COLO668 (cell line): ENCODE measurements around the gene NDUFB4.

Experiments
- DNase-seq: peaks from one replicate; lab custom pipeline; 2025; ENCODE audit not compliant: unreplicated experiment; lab: John Stamatoyannopoulos, UW

Gene NDUFB4

DNA sequence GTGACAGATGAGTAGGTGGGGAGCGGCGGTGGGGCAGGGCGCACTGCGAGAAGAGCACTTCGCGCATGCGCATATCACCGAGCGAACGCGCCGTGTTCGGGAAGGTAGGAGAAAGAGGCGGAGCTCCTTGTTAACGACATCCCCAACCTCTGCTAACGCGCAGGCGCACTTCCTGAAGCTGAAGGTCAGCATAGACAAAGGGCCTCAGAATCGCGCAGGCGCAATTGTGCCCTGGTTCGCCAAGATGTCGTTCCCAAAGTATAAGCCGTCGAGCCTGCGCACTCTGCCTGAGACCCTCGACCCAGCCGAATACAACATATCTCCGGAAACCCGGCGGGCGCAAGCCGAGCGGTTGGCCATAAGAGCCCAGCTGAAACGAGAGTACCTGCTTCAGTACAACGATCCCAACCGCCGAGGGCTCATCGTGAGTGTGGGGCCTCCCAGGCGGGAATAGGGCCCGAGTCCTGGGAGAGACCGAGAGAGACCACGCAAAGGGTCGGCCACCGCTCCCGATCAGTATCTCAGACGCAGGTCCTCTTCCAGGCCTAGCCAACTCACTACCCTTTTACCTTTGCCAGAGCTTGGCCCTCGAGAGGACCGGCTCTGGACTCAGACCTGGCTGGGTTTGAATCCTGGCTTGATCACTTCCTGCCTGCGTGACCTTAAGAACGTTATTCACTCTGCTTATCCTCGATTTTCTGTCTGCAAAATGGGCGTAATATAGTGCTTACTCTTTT, at the start of gene NDUFB4:
NDUFB4 (plus strand) TSS at position 221 of the 737 bp plus-strand sequence; CDS start at position 245, 24 bp downstream.
- DNase-seq = peak; percentile 96

DNA sequence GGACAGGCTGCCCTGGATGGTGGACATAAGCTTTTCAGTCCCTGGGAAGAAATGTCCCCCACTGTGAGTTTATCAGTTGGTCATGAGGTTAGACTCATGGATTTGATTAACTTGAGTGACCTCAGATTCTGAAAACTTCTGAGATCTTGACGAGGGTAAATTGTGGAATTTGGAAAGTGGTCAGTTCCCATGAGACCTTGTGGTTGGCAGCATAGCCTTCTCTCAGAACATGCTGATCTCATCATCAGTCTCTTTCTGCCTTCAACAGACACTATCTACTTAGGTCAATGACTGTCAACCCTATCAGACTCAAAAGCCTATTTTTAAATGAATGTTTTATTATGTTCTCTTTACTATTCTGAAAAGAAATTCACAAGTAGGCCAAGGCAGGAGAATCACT, 45.6 kb upstream of the NDUFB4 start:
- no peak for DNase-seq

DNA sequence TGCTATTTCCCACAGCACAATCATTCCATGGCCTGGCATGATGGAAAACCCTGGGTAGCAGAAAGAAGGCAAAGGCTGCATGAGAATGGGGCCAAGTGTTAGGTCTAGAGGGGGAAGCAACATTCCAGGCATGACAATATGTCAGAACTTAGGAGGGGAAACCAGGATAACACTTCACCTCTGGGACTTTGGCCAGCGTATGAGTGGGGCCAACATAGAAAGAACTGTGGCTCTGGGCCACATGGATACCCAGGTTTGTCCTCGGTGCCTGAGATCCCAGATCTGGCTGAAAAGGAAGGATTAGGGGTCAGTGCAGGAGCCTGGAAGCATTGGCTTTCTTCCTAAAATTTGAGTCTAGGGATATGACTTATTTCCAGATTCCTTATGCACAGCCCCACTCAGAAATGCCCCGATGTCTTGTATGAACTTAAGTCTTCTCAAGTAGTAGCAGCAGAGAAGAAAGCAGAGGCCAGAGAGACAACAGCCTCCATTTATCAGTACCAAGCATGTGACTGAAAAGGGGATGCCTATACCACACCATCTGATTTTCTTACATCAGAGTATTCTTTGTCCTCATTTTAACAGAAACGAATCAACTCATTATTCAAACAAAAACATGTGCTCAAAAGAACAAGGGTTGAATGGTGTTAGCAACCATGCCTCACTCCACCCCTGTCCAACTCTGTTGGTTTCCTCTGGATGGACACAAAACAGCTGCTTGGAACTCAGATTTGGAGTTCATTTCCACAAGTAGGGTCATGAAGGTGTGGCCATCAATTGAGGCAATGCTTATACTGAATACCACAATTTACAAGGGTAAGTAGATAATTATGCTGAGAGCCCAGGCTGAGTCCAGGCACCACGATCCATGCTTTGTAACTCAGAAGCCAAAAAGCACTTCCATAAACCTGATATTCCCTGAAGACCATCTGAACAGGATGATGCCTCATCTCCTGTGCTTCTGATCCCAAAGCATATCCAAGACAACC, 43.7 kb upstream of the NDUFB4 start:
- DNase-seq = no peak

DNA sequence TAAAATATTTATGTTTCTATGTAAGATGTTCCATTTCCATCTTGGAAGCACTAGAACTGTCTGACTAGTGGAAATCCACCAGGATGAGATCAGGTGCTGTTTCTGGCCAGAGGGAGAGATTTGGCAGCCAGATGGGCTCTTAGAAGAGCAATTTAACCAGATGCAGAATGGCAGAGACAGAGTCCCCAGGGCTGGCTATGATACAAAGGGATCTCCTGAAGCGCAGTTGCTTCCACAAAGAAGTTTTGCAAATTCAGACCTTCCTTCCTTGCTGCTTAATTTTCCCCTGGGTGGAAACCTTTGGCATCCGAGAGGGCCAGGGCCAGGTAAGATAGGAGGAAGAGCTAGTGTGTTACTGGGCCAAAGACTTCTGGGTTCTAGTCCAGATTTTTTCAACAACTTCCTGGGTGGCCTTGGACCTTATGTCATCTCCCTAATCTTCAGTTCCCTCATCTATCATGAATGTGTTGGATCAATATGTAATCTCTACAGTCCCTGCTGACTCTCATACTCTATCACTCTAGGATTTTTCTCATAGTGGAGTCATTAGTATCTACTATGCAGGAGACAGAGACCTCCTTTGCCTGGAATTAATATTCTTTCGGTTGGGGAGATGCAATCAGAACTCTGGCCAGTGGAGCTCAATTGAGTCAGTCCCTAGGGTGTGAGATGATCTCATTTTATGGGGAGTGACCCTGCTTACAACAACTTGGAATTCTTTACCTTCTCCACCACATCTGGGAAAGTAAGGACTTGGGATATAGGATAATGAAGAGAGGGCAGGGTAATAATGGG, 41.1 kb upstream of the NDUFB4 start:
- no peak for DNase-seq

DNA sequence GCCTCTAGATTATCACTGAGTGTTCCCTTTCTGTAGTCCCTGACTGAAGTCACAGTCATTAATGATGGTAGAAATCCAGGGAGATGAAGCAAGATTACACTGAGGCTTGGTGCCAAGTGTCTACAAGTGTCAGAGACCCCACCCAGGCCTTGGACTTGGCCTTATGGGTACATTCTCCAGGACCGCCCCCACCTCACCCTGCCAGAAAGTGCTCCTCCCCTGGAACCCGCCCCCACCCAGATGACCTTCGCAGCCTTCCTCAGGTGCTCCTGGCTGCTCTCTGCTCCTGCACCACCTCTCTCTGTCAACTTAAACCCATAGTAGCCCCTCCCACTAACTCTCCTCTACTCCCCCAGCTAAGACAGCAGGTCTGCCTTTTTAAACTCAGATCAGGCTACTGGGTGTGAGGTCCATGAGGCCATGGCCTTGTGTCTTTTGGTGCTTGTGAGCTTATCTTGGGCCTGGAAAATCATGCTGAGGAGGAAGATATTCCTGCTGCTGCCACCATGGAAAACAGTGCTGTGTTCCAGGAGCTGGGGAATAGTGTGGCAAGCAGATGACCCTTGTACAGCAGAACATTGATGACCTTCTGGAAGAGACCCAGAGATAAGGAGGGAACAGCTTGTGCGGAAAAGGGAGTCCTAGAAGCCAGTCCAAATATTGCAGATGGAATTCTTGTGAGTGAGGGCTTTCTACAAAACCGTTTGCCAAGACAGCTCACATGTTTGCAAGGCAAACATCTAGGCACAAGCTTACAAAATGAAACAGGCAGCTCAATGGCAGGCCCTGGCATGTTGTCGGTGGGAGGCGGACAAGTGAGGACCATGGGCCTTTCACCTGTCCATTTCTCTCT, 40.3 kb upstream of the NDUFB4 start:
- no peak for DNase-seq

DNA sequence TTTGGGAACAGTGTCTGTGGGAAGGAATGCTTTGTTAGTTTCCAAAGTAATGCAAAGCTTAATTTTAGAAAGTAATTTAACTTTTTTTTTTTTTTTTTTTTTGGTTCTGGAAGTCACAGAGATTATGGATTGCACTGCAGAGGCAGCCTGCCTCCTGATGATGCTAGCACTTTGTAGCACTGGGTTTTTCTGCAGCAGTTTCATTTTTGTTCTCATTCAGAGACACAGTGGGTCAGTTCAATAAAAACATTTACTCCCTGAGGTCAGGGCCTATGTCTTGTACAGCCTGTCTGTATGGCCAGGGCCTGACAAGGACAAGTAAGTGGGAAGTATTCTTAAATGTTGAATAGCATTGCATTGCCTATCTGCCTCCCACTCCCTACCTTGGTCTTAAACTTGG, 39.0 kb upstream of the NDUFB4 start:
- DNase-seq = no peak

DNA sequence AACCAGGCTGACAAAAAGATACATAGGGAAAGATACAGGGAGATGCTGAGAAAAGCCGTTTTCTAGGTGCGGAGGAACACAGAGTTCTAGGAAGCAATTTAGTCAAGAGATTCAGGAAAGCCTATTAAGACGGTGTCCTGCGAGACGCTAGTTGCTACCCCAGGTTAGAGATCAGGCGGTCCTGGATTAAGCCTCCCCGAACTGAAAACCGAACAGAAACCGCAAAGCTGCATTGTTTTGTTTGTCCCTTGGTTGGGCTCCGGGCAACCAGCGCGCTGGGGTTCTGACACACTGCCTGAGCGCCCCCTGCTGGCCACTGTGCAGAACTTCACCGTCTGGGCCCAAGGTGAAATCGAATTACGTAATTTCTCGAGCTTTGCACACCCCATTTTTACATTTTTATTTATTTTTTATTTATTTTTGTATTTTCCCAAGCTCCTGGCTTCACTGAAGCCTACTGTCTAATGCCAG, 37.3 kb upstream of the NDUFB4 start:
- peak; percentile 81 for DNase-seq

DNA sequence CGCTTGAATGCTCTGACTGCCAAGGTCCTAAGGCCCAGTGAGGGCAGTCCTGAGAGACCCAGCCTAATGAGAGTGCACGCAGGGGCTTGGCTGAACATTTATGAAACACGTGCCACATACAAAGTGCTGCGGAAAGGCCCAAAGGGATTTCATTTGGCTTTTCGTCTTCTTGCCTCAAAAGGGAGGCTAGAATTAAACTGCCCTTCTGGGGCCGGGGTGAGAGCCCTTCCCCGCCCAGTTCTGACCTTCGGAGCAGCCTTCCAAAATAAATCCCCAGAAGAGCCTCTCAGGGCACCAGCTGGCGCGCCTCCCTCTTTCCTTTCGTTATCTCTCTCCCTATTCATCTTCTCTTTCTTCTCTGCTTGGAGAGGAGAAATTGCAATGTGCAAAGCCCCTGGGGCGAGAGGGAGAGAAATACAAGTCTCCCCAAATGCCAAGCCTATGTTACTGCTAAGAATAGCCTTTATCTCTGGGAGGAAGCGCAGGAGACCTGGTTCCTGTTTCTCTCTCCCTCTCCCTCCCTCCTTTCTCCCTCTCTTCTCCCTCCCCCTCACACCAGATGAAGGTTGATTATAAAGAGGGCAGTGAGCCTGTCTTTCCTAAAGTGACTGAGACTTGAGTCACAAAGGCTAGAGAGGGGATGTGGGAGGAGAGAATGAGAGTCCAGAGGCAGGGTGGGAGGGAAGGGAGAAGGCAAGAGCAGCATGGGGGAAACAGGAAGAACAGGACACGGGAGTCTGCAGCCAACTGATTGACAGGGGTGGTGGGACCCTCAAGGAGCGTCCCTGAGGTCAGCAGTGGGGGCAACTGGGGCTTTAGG, 36.7 kb upstream of the NDUFB4 start:
- DNase-seq = peak; percentile 26

DNA sequence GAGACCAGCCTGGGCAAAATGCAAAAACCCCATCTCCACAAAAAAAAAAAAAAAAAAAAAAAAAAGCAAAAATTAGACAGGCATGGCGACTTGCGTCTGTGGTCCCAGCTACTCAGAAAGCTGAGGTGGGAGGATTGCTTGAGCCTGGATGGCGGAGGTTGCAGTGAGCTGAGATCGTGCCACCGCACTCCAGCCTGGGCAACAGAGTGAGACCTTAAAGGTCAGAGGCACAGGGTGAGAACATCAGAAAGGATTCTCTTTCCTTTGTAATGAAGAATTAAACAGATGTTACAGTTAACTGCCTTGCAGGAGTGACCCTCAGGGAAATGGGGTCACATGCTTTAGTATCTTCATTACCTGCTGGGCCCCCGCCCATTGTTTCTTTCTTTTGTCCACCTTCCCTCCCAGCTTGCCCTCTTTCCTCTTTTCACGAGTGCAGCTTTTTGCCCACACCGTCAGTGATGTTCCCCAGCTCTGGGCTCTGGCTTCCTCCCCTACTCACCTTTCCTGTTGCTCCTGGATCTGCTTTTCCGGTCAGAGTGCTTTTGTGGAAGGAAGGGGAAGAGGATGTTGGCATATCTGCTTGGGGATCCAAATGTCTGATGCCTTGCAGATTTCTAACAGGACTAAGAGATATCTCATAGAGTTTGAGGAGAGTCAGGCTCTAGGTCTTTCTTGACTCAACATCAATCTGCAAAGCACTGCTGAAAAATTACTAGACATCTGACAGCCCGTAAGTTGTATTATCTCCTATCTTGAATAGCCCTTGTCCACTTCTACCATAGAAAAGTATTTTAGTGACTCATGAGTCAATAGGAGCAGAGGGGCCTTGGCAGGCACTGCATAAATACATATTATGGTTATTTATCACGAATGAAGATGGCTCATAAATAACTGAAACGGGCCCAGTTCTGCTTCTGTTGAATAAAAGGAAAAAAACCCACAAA, 35.6 kb upstream of the NDUFB4 start:
- no peak for DNase-seq

DNA sequence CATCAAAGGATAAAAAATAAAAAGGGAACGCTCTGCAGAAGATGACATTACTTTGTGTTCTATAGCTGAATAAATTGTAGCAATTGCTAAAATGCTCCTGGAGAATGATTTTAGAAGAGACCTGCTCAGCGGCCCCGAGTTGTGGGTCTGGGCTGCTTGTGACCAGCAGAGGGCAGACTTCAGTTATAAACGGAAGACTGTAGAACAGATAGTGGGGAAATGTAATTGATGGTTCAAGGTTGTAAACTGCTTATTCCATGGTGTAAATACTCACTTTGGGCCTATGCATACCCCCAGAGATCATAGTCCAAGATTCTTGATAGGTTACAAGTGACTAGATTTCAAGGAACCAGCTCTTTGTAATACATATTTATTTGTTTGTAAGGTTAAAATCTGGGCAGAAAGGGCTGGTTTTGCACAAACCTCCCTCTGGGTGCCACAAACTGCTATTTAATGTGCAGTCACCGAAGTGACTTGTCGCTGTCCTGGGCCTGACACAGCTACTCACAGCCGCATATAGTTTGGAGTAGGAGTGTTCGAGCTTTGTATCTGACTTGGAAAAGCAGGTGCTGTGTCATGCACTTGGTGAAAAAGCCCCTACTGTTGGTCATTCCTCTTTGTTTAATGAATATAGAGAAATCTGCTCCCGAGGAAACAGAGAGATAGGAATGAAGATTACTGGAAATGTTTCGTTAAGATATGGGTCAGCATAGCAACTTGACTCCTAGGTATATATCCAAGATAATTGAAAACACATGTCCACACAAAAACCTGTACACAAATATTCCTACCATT, 34.7 kb upstream of the NDUFB4 start:
- DNase-seq = peak; percentile 52

DNA sequence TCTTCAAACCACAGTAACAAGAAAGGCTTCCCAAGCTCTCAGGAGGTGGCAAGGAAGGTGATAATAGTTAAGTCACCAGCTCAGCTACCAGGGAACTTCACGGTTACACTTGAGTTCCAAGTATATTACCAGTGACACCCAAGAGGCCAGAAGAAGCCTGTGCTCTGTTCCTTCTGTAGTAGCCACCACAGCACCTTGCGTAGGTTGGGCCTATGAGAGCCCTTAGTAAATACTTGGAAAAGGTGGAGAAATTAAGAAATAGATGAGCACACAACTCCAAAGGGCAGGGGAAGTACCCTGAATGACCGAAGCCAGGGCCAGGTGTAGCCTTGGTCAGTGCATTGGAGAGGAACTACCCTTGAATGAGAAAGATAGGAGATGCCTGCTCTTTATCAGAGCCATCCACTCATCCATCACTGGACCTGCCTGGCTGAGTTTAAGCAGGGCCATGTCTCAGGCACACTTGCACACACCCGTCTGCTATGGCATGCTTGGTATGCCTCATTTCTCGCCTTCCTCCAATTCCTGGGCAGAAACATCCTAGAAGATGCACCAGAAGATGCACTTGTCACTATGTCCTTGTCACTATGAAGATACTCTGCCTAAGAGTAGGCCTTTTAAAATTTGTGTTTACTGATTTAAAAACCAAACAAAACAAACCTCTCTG, 32.6 kb upstream of the NDUFB4 start:
- no peak for DNase-seq

DNA sequence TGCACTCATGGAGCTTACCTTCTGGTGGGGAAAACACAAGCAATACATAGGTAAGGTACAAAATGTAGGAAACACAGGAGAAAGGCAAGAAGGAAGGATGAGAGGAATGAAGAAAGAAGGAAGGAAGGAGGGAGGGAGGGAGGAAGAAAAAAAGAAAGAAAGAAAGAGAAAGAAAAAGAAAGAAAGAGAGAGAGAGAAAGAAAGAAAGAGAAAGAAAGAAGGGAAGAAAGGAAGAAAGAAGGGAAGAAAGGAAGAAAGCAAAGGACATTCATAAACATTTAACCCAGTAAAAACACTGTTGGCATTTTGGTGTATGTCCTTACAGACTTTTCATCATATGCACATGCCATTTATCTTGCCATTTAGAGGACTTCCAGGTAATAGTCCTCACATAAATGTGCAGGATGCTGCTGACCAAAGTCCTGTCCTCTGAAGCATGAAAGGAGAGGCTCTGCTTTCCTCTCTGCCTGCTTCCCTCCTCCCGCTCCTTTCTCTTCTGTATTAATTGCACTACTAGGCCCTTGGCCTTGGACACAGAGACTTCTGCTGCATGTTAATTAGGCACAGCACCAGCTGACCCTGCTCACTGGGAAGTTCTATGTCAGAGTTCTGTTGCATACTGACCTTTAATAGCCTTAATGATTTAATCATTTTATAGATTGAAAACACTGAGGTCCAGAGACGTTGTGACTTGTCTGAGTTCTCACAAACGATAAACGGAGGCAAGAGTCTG, 29.7 kb upstream of the NDUFB4 start:
- DNase-seq = peak; percentile 38

DNA sequence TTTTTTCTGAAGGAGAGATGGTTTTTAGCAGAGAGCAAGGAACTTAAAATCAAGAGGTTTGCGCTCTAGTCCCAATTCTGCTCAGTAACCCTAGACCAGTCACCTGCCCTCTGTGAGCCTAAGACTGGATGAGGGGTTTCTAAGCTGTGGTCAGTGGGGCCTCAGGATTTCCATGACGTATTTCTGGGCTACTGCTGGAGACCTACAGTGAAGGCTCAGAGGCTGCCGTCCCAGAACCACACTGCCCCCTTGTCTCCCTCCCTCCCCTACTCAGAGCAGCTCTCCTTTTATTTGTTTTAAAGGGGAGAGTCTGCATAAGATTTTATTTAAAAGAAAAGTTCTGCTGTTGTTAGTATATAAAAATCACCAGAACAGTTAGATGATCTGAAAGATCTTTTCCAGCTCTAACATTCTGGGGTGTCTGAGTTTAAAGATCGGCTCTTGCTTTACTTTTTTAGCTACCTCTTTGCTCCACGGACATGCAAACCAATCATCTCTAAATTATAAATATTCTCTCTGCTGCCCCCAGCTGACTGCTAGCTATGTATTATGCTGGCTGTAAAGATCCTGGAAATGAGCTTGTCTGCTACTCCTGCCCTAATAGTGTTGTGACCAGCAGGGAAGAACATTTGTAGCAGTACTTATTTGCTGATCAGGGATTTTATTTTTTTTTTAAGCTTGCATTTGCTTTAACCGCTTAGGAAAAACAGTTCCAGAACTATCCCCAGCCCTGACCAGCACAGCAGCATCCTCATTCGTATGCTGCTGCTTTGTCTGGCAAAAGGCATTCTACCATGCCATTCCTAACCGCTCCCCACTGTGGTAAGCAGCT, 28.6 kb upstream of the NDUFB4 start:
- no peak for DNase-seq

DNA sequence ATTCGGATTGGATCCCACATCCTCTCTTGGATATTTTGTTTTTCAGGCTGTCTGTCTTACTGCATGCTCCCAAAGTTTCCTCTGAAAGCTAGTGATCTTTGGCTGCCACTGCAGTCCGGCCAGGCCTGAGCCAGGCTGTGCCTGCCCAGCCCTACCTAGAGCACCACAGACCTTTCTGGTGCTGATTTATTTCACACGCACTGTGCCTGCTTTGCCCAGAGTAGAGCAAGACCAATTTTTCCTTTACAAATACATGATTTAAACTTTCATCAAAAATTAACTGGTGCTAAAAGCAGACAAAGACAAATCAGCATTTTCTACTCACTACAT, 28.0 kb upstream of the NDUFB4 start:
- DNase-seq = no peak

DNA sequence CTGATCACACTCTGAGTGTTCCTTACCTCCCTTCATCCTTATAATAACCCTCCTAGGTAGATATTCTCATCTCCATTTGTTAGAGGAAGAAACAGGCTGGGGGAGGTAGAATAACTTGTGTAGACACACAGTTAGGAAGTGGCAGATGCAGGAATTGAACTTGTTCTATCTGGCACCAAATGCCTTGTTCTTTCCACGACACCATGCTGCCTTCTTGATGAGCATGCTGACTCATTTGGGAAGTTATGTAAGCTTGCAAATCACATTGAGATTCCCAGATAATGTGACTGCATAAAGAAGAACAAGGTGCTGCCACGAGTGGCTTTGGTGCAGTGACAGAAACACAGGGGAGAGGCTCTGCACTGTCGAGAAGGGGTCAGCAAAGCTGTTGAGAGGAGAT, 27.5 kb upstream of the NDUFB4 start:
- DNase-seq = no peak
